ENCODE measurements around the gene KRT10. TPM values are rescaled to one million over a fixed set of nuclear protein-coding genes. Genes with fewer than 3 reads are reported as not detected.

Gene KRT10
- total and polyA plus RNA-seq, 9 of the 15 experiments (the other 6 are each of a cell fraction or from before 2014, with no cell fraction given): 47.0 to 179 (median 76.2) TPM

DNA sequence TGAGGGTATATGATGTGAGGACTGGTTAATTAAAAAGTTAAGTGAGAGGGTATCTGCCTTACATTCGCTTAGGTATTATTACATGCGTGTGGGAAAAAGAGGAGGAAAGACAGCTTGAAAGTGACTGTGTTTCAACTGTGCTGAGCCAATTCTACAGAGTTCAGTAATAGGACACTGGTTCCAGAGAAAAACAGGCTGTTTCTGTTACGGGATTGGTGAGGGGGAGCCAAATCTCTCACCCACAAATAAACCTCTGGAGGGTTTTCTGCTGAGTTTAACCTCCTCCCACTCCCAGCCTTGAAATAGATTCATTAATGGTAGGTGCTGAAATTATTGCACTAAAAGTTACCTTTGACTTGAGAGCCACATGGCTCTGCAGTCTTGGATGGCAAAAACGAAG is 46.5 kb downstream of the KRT10 start (continued):
- TF ChIP-seq, protein P1, sequence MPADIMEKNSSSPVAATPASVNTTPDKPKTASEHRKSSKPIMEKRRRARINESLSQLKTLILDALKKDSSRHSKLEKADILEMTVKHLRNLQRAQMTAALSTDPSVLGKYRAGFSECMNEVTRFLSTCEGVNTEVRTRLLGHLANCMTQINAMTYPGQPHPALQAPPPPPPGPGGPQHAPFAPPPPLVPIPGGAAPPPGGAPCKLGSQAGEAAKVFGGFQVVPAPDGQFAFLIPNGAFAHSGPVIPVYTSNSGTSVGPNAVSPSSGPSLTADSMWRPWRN (IDR thresholded peaks at IDR 0.05; ENCODE audit: low read depth): no peak
- no peak for TF ChIP-seq CREBBP (IDR thresholded peaks at IDR 0.05; ENCODE audit: low read depth, low read length)
- no peak for TF ChIP-seq ZFP36 (IDR thresholded peaks at IDR 0.05; ENCODE audit: low read depth, low read length, partially characterized antibody)
- no peak for TF ChIP-seq ZNF408 (CRISPR knock-in tag; IDR thresholded peaks at IDR 0.05; ENCODE audit: low read depth)
- TF ChIP-seq JUN (IDR thresholded peaks at IDR 0.05; ENCODE audit: borderline replicate concordance, low read depth, low read length): no peak
- no peak for TF ChIP-seq JUN (CRISPR knock-in tag; IDR thresholded peaks at IDR 0.05; ENCODE audit: borderline replicate concordance)

DNA sequence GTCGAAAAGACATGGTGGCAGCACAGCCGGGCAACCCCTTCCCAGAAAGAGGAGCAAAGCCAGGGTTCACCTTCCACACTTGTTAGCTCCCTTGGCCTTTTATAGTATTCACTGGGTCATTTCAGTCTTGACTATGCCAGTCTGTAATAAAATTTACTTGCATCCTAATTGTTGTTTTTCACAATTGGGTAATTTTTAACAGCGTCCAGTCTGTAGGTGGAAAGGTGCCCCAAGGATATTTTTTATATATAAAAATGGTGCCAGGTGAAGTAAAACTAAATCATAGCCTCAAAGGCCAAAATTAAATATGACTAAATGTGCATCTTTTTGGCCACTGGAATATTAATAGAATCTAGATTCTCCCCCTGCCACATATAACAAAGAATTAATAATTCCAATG is 50.3 kb downstream of the KRT10 start, which contains the start of gene KRT26:
TSS of gene KRT26 (minus strand) at position 101 of the 400 bp plus-strand sequence. CDS start at position 13, 88 bp downstream.
- ChIA-PET CTCF (ENCODE audit: low intra/inter-chr PET ratio) (interaction anchor here (0.6 kb wide), 1 partner anchor 25 kb away, joined by 3 read pairs; no protein-coding TSS in a partner anchor), POLR2A (no interaction called here)
- no peak within 1 kb of the TSS for H3K4me3 ChIP-seq
- H3K79me2 ChIP-seq (ENCODE audit: control insufficient read depth, insufficient read depth, low read length): no peaks in the 10 kb centered on the region
- H3K27ac ChIP-seq (ENCODE audit: extremely low read depth, low read depth, low read length): no peak within 1 kb of the TSS
- DNase-seq (ENCODE audit: extremely low read depth in 1 of 4, low spot score in 3 of 4) (no peak), ATAC-seq (no peak), FAIRE-seq (no peak)
- no peaks in the 10 kb centered on the region for H3K9me1 ChIP-seq (ENCODE audit: control insufficient read depth, insufficient read depth, low read length)
- no peaks in the 10 kb centered on the region for H3K9me3 ChIP-seq (replicated peaks; ENCODE audit: control insufficient read depth, insufficient read depth, low read depth, low read length)
- no TSS peak for BruUV-seq (replicated peaks)
- H3K4me2 ChIP-seq (ENCODE audit: insufficient read depth, low read length): no peak within 1 kb of the TSS
- in situ Hi-C loops (cut with MboI) (no loop called here), intact Hi-C loops (cut with micrococcal nuclease) (no loop called here)
- no peaks in the 10 kb centered on the region for H4K20me1 ChIP-seq (replicated peaks; ENCODE audit: control insufficient read depth, insufficient read depth, low read length)
- no peak within 1 kb of the TSS for H2AFZ ChIP-seq (ENCODE audit: low read depth, low read length)
- H3K27me3 ChIP-seq (ENCODE audit: control insufficient read depth in 2 of 2, insufficient read depth in 2 of 2, low read length in 2 of 2): peaks cover 0 to 12% of the 10 kb centered on the region in 2 experiments; a peak in 4 of 5 replicates
- H3K4me1 ChIP-seq (replicated peaks in 1 of 2; ENCODE audit: control insufficient read depth in 2 of 2, insufficient read depth in 2 of 2, low read length in 2 of 2): no peaks in the 10 kb centered on the region
- WGBS (ENCODE audit: insufficient coverage, low coverage, missing lambda C conversion rate): 0% methylated on average over 3 of the region's 3 CpGs
- H3K9ac ChIP-seq (ENCODE audit: insufficient read depth in 1 of 2, low read depth in 2 of 2, low read length in 2 of 2): no peak within 1 kb of the TSS
- H3K36me3 ChIP-seq (ENCODE audit: control insufficient read depth, insufficient read depth, low read length): no peaks in the 10 kb centered on the region
- TF ChIP-seq, protein P2, sequence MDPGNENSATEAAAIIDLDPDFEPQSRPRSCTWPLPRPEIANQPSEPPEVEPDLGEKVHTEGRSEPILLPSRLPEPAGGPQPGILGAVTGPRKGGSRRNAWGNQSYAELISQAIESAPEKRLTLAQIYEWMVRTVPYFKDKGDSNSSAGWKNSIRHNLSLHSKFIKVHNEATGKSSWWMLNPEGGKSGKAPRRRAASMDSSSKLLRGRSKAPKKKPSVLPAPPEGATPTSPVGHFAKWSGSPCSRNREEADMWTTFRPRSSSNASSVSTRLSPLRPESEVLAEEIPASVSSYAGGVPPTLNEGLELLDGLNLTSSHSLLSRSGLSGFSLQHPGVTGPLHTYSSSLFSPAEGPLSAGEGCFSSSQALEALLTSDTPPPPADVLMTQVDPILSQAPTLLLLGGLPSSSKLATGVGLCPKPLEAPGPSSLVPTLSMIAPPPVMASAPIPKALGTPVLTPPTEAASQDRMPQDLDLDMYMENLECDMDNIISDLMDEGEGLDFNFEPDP (CRISPR knock-in tag; IDR thresholded peaks at IDR 0.05): no peak
- TF ChIP-seq ZNF175 (CRISPR knock-in tag; IDR thresholded peaks at IDR 0.05; ENCODE audit: low read depth): no peak
- TF ChIP-seq, protein P3, sequence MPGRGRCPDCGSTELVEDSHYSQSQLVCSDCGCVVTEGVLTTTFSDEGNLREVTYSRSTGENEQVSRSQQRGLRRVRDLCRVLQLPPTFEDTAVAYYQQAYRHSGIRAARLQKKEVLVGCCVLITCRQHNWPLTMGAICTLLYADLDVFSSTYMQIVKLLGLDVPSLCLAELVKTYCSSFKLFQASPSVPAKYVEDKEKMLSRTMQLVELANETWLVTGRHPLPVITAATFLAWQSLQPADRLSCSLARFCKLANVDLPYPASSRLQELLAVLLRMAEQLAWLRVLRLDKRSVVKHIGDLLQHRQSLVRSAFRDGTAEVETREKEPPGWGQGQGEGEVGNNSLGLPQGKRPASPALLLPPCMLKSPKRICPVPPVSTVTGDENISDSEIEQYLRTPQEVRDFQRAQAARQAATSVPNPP (IDR thresholded peaks at IDR 0.05; ENCODE audit: borderline replicate concordance, insufficient read depth, insufficient read length): no peak
- TF ChIP-seq, protein P4, sequence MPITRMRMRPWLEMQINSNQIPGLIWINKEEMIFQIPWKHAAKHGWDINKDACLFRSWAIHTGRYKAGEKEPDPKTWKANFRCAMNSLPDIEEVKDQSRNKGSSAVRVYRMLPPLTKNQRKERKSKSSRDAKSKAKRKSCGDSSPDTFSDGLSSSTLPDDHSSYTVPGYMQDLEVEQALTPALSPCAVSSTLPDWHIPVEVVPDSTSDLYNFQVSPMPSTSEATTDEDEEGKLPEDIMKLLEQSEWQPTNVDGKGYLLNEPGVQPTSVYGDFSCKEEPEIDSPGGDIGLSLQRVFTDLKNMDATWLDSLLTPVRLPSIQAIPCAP (CRISPR knock-in tag; IDR thresholded peaks at IDR 0.05; ENCODE audit: borderline replicate concordance): no peak
- TF ChIP-seq, protein P5, sequence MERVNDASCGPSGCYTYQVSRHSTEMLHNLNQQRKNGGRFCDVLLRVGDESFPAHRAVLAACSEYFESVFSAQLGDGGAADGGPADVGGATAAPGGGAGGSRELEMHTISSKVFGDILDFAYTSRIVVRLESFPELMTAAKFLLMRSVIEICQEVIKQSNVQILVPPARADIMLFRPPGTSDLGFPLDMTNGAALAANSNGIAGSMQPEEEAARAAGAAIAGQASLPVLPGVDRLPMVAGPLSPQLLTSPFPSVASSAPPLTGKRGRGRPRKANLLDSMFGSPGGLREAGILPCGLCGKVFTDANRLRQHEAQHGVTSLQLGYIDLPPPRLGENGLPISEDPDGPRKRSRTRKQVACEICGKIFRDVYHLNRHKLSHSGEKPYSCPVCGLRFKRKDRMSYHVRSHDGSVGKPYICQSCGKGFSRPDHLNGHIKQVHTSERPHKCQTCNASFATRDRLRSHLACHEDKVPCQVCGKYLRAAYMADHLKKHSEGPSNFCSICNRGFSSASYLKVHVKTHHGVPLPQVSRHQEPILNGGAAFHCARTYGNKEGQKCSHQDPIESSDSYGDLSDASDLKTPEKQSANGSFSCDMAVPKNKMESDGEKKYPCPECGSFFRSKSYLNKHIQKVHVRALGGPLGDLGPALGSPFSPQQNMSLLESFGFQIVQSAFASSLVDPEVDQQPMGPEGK (CRISPR knock-in tag; IDR thresholded peaks at IDR 0.05; ENCODE audit: borderline replicate concordance): no peak
- TF ChIP-seq DPF2 (IDR thresholded peaks at IDR 0.05): no peak
- no peak for TF ChIP-seq ZNF384 (IDR thresholded peaks at IDR 0.05; ENCODE audit: low read depth, low read length)
- no peak for TF ChIP-seq ZNF76 (CRISPR knock-in tag; IDR thresholded peaks at IDR 0.05; ENCODE audit: borderline replicate concordance)
- TF ChIP-seq CBX1 (IDR thresholded peaks at IDR 0.05; ENCODE audit: low read depth): no peak
